HTR-8/SVneo (cell line): ENCODE data around the gene ISG15.

Experiments
- DNase-seq: peaks from one replicate; pipeline ENCODE4 v3.0.0; 2011; ENCODE audit warnings: low spot score, mixed read lengths; ENCODE audit not compliant: insufficient read length
- FAIRE-seq: peaks from 2 replicates; lab custom pipeline; 2011; peaks lifted over from hg19 to GRCh38; lab: Jason Lieb, UNC

Gene ISG15

GRCh38 chr1:1041873-1042272 is 28.6 kb downstream of the ISG15 start:
- DNase-seq: no peak
- FAIRE-seq: no peak

- no peak for FAIRE-seq
- no peak for DNase-seq
Observed at GRCh38 chr1:1042835-1043234, 29.5 kb downstream of the ISG15 start.

- DNase-seq: no peak
- FAIRE-seq: no peak
Observed at GRCh38 chr1:1043411-1043810, 30.1 kb downstream of the ISG15 start.

- DNase-seq (no peak), FAIRE-seq (no peak)
Observed at GRCh38 chr1:1043921-1044320, 30.6 kb downstream of the ISG15 start.

GRCh38 chr1:1044455-1045078 is 31.3 kb downstream of the ISG15 start:
- FAIRE-seq: no peak
- DNase-seq: no peak

- FAIRE-seq (no peak), DNase-seq (no peak)
Observed at GRCh38 chr1:1045129-1045528, 31.8 kb downstream of the ISG15 start.

- no peak for DNase-seq
- no peak for FAIRE-seq
Observed at GRCh38 chr1:1046243-1046642, 32.9 kb downstream of the ISG15 start.

- DNase-seq (no peak), FAIRE-seq (no peak)
Observed at GRCh38 chr1:1046767-1047166, 33.5 kb downstream of the ISG15 start.

GRCh38 chr1:1047407-1047806 is 34.1 kb downstream of the ISG15 start:
- FAIRE-seq (no peak), DNase-seq (no peak)

GRCh38 chr1:1047963-1048362 is 34.7 kb downstream of the ISG15 start:
- FAIRE-seq (no peak), DNase-seq (no peak)

- FAIRE-seq (no peak), DNase-seq (no peak)
Observed at GRCh38 chr1:1048765-1049164, 35.5 kb downstream of the ISG15 start.

GRCh38 chr1:1049318-1050165 is 36.2 kb downstream of the ISG15 start:
- no peak for FAIRE-seq

GRCh38 chr1:1050577-1051052 is 37.3 kb downstream of the ISG15 start:
- DNase-seq (no peak), FAIRE-seq (no peak)

More at GRCh38 chr1:1049318-1050165, 36.2 kb downstream of the ISG15 start:
- DNase-seq: no peak

- FAIRE-seq: no peak
Observed at GRCh38 chr1:1051127-1051810, 38.0 kb downstream of the ISG15 start.

GRCh38 chr1:1052003-1052840 is 38.9 kb downstream of the ISG15 start:
- no peak for DNase-seq
- no peak for FAIRE-seq

More at GRCh38 chr1:1051127-1051810, 38.0 kb downstream of the ISG15 start:
- no peak for DNase-seq

- DNase-seq (no peak), FAIRE-seq (no peak)
Observed at GRCh38 chr1:1053022-1053421, 39.7 kb downstream of the ISG15 start.

GRCh38 chr1:1053682-1054081 is 40.4 kb downstream of the ISG15 start:
- DNase-seq (no peak), FAIRE-seq (no peak)

- no peak for DNase-seq
- FAIRE-seq: no peak
Observed at GRCh38 chr1:1054099-1054700, 40.9 kb downstream of the ISG15 start.

- DNase-seq: no peak
- FAIRE-seq: no peak
Observed at GRCh38 chr1:1054971-1055370, 41.7 kb downstream of the ISG15 start.
